ENCODE measurements around the gene NUP214.
"Not testable (repeated sequence)": the region's sequence is repeated elsewhere in the genome, so short reads cannot be mapped to it uniquely, and the experiment has no call there.

The NUP214 gene

GRCh38 chr9:131099102-131099606 lies 26.2 kb upstream of the NUP214 start:
- Histone ChIP-seq H3K4me3 (ENCODE audit: low read depth, low read length) (no peak overlapping the region), H3K4ac (ENCODE audit: low read depth, low read length) (no peak overlapping the region), H2BK120ac (ENCODE audit: insufficient read depth, low read length, poor library complexity) (peak overlapping the region; percentile 33), H4K91ac (ENCODE audit: low read depth, low read length) (no peak overlapping the region), H3K9ac (ENCODE audit: low read length) (no peak overlapping the region), H2BK12ac (ENCODE audit: low read length) (peak overlapping the region; percentile 29), H3K4me1 (ENCODE audit: control insufficient read depth in 1 of 2, insufficient read depth in 2 of 2, low read length in 2 of 2) (peaks cover 34 to 43% of the 10 kb centered on the region in 2 experiments), H3K18ac (ENCODE audit: low read length) (peak overlapping the region; percentile 40), H2AFZ (ENCODE audit: insufficient read depth, low read length, poor library complexity) (no peak overlapping the region), H2AK5ac (ENCODE audit: low read length) (peak overlapping the region; percentile 35), H3K9me3 (ENCODE audit: insufficient read depth, low read depth, low read length) (no peaks in the 10 kb centered on the region), H3K79me2 (ENCODE audit: control insufficient read depth, insufficient read depth, low read length, poor library complexity) (peaks cover 3% of the 10 kb centered on the region), H2BK5ac (ENCODE audit: low read depth, low read length, poor library complexity) (peak overlapping the region; percentile 57), H4K12ac (ENCODE audit: low read depth, low read length) (peak overlapping the region; percentile 12), H3K4me2 (ENCODE audit: low read length) (no peak overlapping the region), H4K8ac (ENCODE audit: low read depth, low read length) (peak overlapping the region; percentile 22), H3K14ac (ENCODE audit: low read length) (peak overlapping the region; percentile 33), H3K36me3 (ENCODE audit: control insufficient read depth in 1 of 2, insufficient read depth in 2 of 2, low read length in 2 of 2) (no peaks in the 10 kb centered on the region), H3K27ac (ENCODE audit: low read depth, low read length) (no peak overlapping the region), H3K23ac (ENCODE audit: low read length) (no peak overlapping the region), H3K79me1 (ENCODE audit: low read length) (peaks cover 16% of the 10 kb centered on the region), H3K27me3 (ENCODE audit: insufficient read depth, low read length) (no peaks in the 10 kb centered on the region)
- DNase-seq, result peak; percentile 69 to 82
- WGBS (ENCODE audit: extremely low coverage, insufficient coverage, insufficient read length), result no CpG with 5 or more reads among the region's 8 CpGs

GRCh38 chr9:131099845-131100244 lies 25.5 kb upstream of the NUP214 start:
- H3K23ac ChIP-seq (ENCODE audit: low read length); H4K12ac ChIP-seq (ENCODE audit: low read depth, low read length): not testable (repeated sequence)

DNA sequence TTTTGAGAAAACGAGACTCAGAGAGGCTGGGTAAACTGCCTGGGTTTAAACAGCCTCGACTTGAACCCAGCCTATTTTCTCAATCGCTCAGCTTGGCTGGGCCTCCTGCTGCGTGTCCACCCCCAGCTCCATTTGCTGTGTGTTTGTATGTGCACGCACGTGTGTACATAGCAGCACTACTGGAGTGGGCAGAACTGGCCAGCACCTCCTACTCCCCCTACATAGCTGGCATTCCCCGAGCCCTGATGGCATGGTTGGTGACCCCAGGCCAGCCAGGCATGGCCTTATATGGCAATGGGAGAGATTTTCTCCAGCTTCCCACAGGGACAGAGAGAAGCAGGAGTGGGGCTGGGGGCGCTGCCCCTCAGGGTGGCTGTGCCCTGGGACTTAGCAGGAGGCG lies 24.9 kb upstream of the NUP214 start:
- Histone ChIP-seq H2AFZ (ENCODE audit: insufficient read depth, low read length, poor library complexity) (no peak overlapping the region), H3K9me3 (ENCODE audit: insufficient read depth, low read depth, low read length) (no peaks in the 10 kb centered on the region), H3K4me1 (ENCODE audit: control insufficient read depth in 1 of 2, insufficient read depth in 2 of 2, low read length in 2 of 2) (peaks cover 29 to 34% of the 10 kb centered on the region in 2 experiments), H4K91ac (ENCODE audit: low read depth, low read length) (no peak overlapping the region), H3K9ac (ENCODE audit: low read length) (no peak overlapping the region), H3K23ac (ENCODE audit: low read length) (no peak overlapping the region), H3K27me3 (ENCODE audit: insufficient read depth, low read length) (no peaks in the 10 kb centered on the region), H3K79me1 (ENCODE audit: low read length) (peaks cover 16% of the 10 kb centered on the region), H3K18ac (ENCODE audit: low read length) (no peak overlapping the region), H3K36me3 (ENCODE audit: control insufficient read depth in 1 of 2, insufficient read depth in 2 of 2, low read length in 2 of 2) (no peaks in the 10 kb centered on the region), H3K4ac (ENCODE audit: low read depth, low read length) (no peak overlapping the region), H2BK12ac (ENCODE audit: low read length) (no peak overlapping the region), H3K4me2 (ENCODE audit: low read length) (no peak overlapping the region), H3K4me3 (ENCODE audit: low read depth, low read length) (no peak overlapping the region), H2AK5ac (ENCODE audit: low read length) (no peak overlapping the region), H3K79me2 (ENCODE audit: control insufficient read depth, insufficient read depth, low read length, poor library complexity) (peaks cover 3% of the 10 kb centered on the region), H4K8ac (ENCODE audit: low read depth, low read length) (no peak overlapping the region), H2BK5ac (ENCODE audit: low read depth, low read length, poor library complexity) (no peak overlapping the region), H2BK120ac (ENCODE audit: insufficient read depth, low read length, poor library complexity) (no peak overlapping the region), H3K14ac (ENCODE audit: low read length) (peak overlapping the region; percentile 9), H3K27ac (ENCODE audit: low read depth, low read length) (no peak overlapping the region), H4K12ac (ENCODE audit: low read depth, low read length) (peak overlapping the region; percentile 8)
- DNase-seq, result no peak
- no CpG with 5 or more reads among the region's 9 CpGs for WGBS (ENCODE audit: extremely low coverage, insufficient coverage, insufficient read length)

More at GRCh38 chr9:131099845-131100244, 25.5 kb upstream of the NUP214 start:
- not testable (repeated sequence) for H3K4me2 ChIP-seq (ENCODE audit: low read length); H3K36me3 ChIP-seq (ENCODE audit: control insufficient read depth in 1 of 2, insufficient read depth in 2 of 2, low read length in 2 of 2); H2BK12ac ChIP-seq (ENCODE audit: low read length); H3K9me3 ChIP-seq (ENCODE audit: insufficient read depth, low read depth, low read length); H2BK5ac ChIP-seq (ENCODE audit: low read depth, low read length, poor library complexity); H4K8ac ChIP-seq (ENCODE audit: low read depth, low read length); H3K27ac ChIP-seq (ENCODE audit: low read depth, low read length); H3K4ac ChIP-seq (ENCODE audit: low read depth, low read length); H2AFZ ChIP-seq (ENCODE audit: insufficient read depth, low read length, poor library complexity); H3K27me3 ChIP-seq (ENCODE audit: insufficient read depth, low read length); H3K18ac ChIP-seq (ENCODE audit: low read length); H2BK120ac ChIP-seq (ENCODE audit: insufficient read depth, low read length, poor library complexity); H3K79me2 ChIP-seq (ENCODE audit: control insufficient read depth, insufficient read depth, low read length, poor library complexity); DNase-seq; H2AK5ac ChIP-seq (ENCODE audit: low read length); H3K4me3 ChIP-seq (ENCODE audit: low read depth, low read length); H3K9ac ChIP-seq (ENCODE audit: low read length); H4K91ac ChIP-seq (ENCODE audit: low read depth, low read length); H3K14ac ChIP-seq (ENCODE audit: low read length)
- WGBS (ENCODE audit: extremely low coverage, insufficient coverage, insufficient read length), result no CpG with 5 or more reads among the region's 8 CpGs
- Histone ChIP-seq H3K79me1 (ENCODE audit: low read length) (peaks cover 16% of the 10 kb centered on the region), H3K4me1 (ENCODE audit: control insufficient read depth in 1 of 2, insufficient read depth in 2 of 2, low read length in 2 of 2) (peaks cover 29 to 38% of the 10 kb centered on the region in 2 experiments)

- Histone ChIP-seq H3K14ac (ENCODE audit: low read length) (no peak overlapping the region), H4K8ac (ENCODE audit: low read depth, low read length) (no peak overlapping the region), H3K9ac (ENCODE audit: low read length) (no peak overlapping the region), H3K27me3 (ENCODE audit: insufficient read depth, low read length) (no peaks in the 10 kb centered on the region), H3K79me2 (ENCODE audit: control insufficient read depth, insufficient read depth, low read length, poor library complexity) (peaks cover 3% of the 10 kb centered on the region), H3K23ac (ENCODE audit: low read length) (no peak overlapping the region), H2BK120ac (ENCODE audit: insufficient read depth, low read length, poor library complexity) (no peak overlapping the region), H3K79me1 (ENCODE audit: low read length) (peaks cover 15% of the 10 kb centered on the region), H4K91ac (ENCODE audit: low read depth, low read length) (no peak overlapping the region), H2AK5ac (ENCODE audit: low read length) (no peak overlapping the region), H3K4ac (ENCODE audit: low read depth, low read length) (no peak overlapping the region), H3K36me3 (ENCODE audit: control insufficient read depth in 1 of 2, insufficient read depth in 2 of 2, low read length in 2 of 2) (peaks cover 4 to 5% of the 10 kb centered on the region in 2 experiments), H3K4me2 (ENCODE audit: low read length) (no peak overlapping the region), H2BK12ac (ENCODE audit: low read length) (no peak overlapping the region), H3K4me1 (ENCODE audit: control insufficient read depth in 1 of 2, insufficient read depth in 2 of 2, low read length in 2 of 2) (peaks cover 29 to 30% of the 10 kb centered on the region in 2 experiments), H2AFZ (ENCODE audit: insufficient read depth, low read length, poor library complexity) (no peak overlapping the region), H2BK5ac (ENCODE audit: low read depth, low read length, poor library complexity) (no peak overlapping the region), H3K4me3 (ENCODE audit: low read depth, low read length) (no peak overlapping the region), H3K18ac (ENCODE audit: low read length) (no peak overlapping the region), H4K12ac (ENCODE audit: low read depth, low read length) (no peak overlapping the region), H3K9me3 (ENCODE audit: insufficient read depth, low read depth, low read length) (no peaks in the 10 kb centered on the region), H3K27ac (ENCODE audit: low read depth, low read length) (no peak overlapping the region)
- no peak for DNase-seq
- WGBS (ENCODE audit: extremely low coverage, insufficient coverage, insufficient read length), result no CpG with 5 or more reads among the region's 11 CpGs
These were observed 24.0 kb upstream of the NUP214 start for GRCh38 chr9:131101207-131101964.
